Stimulated activated naive B cell treated with anti-CD40 and anti-IgM and Interleukin-4, amounts not matched to agents 10 μg/mL and 1 μg/mL and 100 μg/mL, for 72 hours (primary cell): ENCODE measurements around the gene STRIP2.
"Not testable (repeated sequence)": the region's sequence is repeated elsewhere in the genome, so short reads cannot be mapped to it uniquely, and the experiment has no call there.

Source experiments
- ATAC-seq, 2 donors: fragments of 150-1000 bp; cut with Tn5 transposase; replicated peaks; 2 replicates each; pipeline ENCODE4 v1.10.0; 2021; ENCODE audit warnings: moderate library complexity in 1 of 2
- DNase-seq: peaks from one replicate; pipeline ENCODE4 v3.0.0; 2021
- H3K27ac Mint-ChIP-seq: one replicate; pipeline ENCODE4 v1.8.0; 2022; ENCODE audit warnings: mild to moderate bottlenecking, mixed read lengths
- H3K27me3 Mint-ChIP-seq, 2 donors: one replicate each; pipeline ENCODE4 v1.8.0; 2022; ENCODE audit warnings: mixed read lengths in 2 of 2
- H3K36me3 Mint-ChIP-seq, 2 donors: one replicate each; pipeline ENCODE4 v1.8.0; 2022; ENCODE audit warnings: mixed read lengths in 2 of 2, mild to moderate bottlenecking in 1 of 2
- H3K4me1 Mint-ChIP-seq, 2 donors: one replicate each; pipeline ENCODE4 v1.8.0; 2022; ENCODE audit warnings: mixed read lengths in 2 of 2, mild to moderate bottlenecking in 1 of 2
- H3K4me3 Mint-ChIP-seq, 2 donors: one replicate each; pipeline ENCODE4 v1.8.0; 2022; ENCODE audit warnings: mild to moderate bottlenecking in 2 of 2, mixed read lengths in 2 of 2, moderate library complexity in 1 of 2
- H3K9me3 Mint-ChIP-seq, 2 donors: one replicate each; pipeline ENCODE4 v1.8.0; 2022; ENCODE audit warnings: mixed read lengths in 2 of 2, mild to moderate bottlenecking in 1 of 2

Gene STRIP2

DNA sequence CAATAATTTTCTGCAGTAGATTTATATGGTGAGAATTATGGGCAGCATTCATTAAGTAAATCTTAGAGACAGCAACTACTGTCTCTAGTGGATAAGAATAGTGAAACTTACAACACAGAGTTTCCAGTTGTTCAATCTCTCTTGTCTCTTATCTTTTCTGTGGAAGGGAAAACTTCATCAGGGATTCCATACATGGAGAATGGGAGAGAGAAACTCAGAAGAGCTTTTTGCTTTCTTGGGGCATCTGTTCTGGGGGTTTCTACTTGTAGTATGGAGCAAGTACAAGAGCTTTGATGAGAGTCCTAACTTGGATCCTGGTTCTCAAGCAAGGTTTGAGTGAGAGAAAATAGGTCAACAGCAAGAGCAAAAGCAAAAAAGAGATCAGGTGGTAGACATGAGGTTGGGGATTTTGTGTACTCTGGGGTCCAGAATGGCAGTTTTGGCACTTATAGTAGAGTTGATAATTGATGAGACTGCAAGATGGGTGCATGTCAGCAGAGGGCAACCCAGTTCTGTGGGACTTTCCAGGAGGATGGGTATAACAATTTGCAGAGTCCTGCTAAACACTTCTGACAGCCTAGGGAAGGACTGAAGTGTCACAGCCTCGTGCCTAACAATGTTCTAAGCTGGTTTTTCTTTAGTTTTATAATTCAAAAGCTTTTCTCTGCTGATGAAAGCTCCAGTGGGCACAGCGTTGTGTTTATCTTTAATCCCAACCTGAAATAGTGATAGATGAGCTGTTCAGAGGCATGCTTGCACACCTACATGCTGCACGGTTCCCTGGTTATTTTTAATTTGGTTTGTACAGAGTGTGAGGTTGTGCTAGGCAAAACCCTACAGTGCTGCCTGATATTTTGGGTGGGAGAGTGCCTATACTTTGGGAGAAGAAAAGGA, 32.0 kb upstream of the STRIP2 start:
- Mint-ChIP-seq H3K27me3 (no peaks in the 10 kb centered on the region), H3K27ac (no peak overlapping the region), H3K36me3 (peaks cover 19 to 21% of the 10 kb centered on the region in 2 donors), H3K9me3 (no peaks in the 10 kb centered on the region), H3K4me1 (no peaks in the 10 kb centered on the region), H3K4me3 (no peak overlapping the region)
- DNase-seq (no peak), ATAC-seq (peak; percentile 51 to 54)

DNA sequence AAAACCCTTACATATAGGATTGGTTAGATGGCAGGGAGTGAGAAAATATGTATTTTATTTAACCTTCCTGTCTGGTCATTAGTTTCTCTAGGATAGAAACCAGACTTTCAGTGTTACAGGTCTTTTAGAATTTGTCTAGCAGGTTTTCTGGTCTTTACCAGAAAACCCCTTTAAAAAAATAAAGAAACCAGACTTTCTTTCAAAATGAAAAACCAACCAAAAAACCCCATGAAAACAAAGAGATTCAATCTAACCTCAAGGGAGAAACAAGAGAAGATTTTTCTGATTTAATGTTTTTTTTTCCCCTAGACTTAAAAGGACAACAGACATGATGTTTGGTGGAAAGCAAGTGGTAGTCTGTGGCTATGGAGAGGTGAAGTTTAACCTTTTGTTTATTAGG, 28.7 kb upstream of the STRIP2 start:
- H3K27ac Mint-ChIP-seq: no peak overlapping the region
- H3K4me3 Mint-ChIP-seq: no peak overlapping the region
- H3K27me3 Mint-ChIP-seq: no peaks in the 10 kb centered on the region
- no peak for ATAC-seq
- peaks cover 23 to 37% of the 10 kb centered on the region in 2 donors for H3K36me3 Mint-ChIP-seq
- no peaks in the 10 kb centered on the region for H3K4me1 Mint-ChIP-seq
- H3K9me3 Mint-ChIP-seq: no peaks in the 10 kb centered on the region
- DNase-seq: no peak

- H3K4me3 Mint-ChIP-seq, H3K4me1 Mint-ChIP-seq, ATAC-seq, H3K27ac Mint-ChIP-seq, H3K27me3 Mint-ChIP-seq, DNase-seq, H3K9me3 Mint-ChIP-seq: not testable (repeated sequence)
- peaks cover 36 to 56% of the 10 kb centered on the region in 2 donors for H3K36me3 Mint-ChIP-seq
Observed at GRCh38 chr7:129410238-129410637, 24.0 kb upstream of the STRIP2 start.

DNA sequence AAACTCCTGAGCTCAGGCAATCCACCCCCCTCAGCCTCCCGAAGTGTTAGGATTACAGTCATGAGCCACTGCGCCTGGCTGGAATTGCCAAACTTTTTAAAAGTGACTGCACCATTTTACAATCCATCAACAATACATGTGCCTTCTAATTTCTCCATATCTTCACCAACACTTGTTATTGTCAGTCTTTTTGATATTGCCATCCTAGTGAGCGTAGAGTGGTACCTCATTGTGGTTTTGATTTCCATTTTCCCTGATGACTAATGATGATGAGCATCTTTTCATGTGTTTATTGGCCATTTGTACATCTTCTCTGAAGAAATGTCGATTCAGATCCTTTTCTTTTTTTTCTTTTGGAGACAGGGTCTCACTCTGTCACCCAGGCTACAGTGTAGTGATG, 21.7 kb upstream of the STRIP2 start:
- no peaks in the 10 kb centered on the region for H3K4me1 Mint-ChIP-seq
- no peak for DNase-seq
- no peak for ATAC-seq
- H3K27me3 Mint-ChIP-seq: no peaks in the 10 kb centered on the region
- no peak overlapping the region for H3K27ac Mint-ChIP-seq
- H3K4me3 Mint-ChIP-seq: no peak overlapping the region
- peaks cover 34 to 54% of the 10 kb centered on the region in 2 donors for H3K36me3 Mint-ChIP-seq
- H3K9me3 Mint-ChIP-seq: peaks cover 0 to 3% of the 10 kb centered on the region in 2 donors

- Mint-ChIP-seq H3K27me3 (no peaks in the 10 kb centered on the region), H3K36me3 (peaks cover 19 to 31% of the 10 kb centered on the region in 2 donors), H3K27ac (no peak overlapping the region), H3K9me3 (peaks cover 0 to 3% of the 10 kb centered on the region in 2 donors), H3K4me1 (no peaks in the 10 kb centered on the region), H3K4me3 (no peak overlapping the region)
- DNase-seq (no peak), ATAC-seq (no peak)
Observed at GRCh38 chr7:129417073-129417472, 17.2 kb upstream of the STRIP2 start.

DNA sequence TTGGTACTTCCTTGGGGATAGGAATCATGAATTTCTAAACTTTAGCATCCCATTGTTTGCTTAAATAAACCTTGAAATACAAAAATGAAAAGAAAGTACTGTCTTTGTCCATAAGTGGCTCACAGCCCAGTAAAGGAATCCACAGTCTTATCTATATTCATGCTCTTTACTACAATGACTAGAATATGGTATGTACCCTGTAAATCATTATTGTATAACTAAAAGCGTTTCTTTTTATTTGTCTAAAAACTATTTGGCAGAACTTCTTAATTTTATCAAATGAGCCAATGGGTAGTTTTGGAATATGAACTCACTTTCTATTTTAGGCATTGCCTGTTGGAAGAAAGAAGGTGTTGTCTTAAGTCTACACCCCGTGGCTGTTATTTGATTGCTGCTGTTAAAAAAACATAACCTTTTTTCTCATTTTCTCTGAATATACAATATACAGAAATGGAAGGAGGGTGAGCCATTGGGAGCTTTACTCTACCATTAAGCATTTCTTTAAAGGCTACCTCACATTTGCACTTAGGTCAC, 12.4 kb upstream of the STRIP2 start:
- H3K27me3 Mint-ChIP-seq: no peaks in the 10 kb centered on the region
- peaks cover 12 to 33% of the 10 kb centered on the region in 2 donors for H3K36me3 Mint-ChIP-seq
- no peaks in the 10 kb centered on the region for H3K4me1 Mint-ChIP-seq
- no peak for ATAC-seq
- DNase-seq: no peak
- no peaks in the 10 kb centered on the region for H3K9me3 Mint-ChIP-seq
- no peak overlapping the region for H3K4me3 Mint-ChIP-seq
- no peak overlapping the region for H3K27ac Mint-ChIP-seq

DNA sequence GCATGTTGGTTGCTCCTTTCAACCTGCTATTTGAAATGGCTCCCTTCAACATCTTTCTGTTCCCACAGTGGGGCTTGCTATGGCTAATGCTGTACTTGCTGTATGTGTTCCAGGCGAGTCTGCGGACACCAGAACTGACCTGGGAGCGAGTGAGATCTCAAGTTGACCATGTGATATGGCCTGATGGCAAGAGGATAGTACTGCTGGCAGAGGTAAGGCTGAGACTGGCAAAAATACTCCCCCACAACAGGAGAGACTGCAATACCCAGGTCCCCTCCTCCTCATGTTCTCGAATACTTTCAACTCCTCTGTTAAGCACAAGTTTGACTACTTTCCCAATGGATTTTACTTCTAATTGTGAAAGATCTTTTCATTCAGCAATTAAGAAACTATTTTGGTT, 11.5 kb upstream of the STRIP2 start:
- no peak for DNase-seq
- H3K9me3 Mint-ChIP-seq: no peaks in the 10 kb centered on the region

GRCh38 chr7:129423700-129424410, 10.4 kb upstream of the STRIP2 start:
- Mint-ChIP-seq H3K36me3 (peaks cover 14 to 42% of the 10 kb centered on the region in 2 donors), H3K4me1 (no peaks in the 10 kb centered on the region), H3K27me3 (no peaks in the 10 kb centered on the region), H3K9me3 (no peaks in the 10 kb centered on the region), H3K4me3 (no peak overlapping the region), H3K27ac (no peak overlapping the region)
- DNase-seq (no peak), ATAC-seq (no peak)

More for the DNA sequence above, 11.5 kb upstream of the STRIP2 start:
- Mint-ChIP-seq H3K4me1 (no peaks in the 10 kb centered on the region), H3K27me3 (no peaks in the 10 kb centered on the region), H3K4me3 (no peak overlapping the region), H3K36me3 (peaks cover 16 to 42% of the 10 kb centered on the region in 2 donors), H3K27ac (no peak overlapping the region)
- ATAC-seq: no peak

- Mint-ChIP-seq H3K9me3 (no peaks in the 10 kb centered on the region), H3K27ac (no peak overlapping the region), H3K27me3 (no peaks in the 10 kb centered on the region), H3K36me3 (peaks cover 12 to 45% of the 10 kb centered on the region in 2 donors), H3K4me1 (no peaks in the 10 kb centered on the region), H3K4me3 (no peak overlapping the region)
- ATAC-seq (no peak), DNase-seq (no peak)
Observed at GRCh38 chr7:129426482-129426881, 7.8 kb upstream of the STRIP2 start.

DNA sequence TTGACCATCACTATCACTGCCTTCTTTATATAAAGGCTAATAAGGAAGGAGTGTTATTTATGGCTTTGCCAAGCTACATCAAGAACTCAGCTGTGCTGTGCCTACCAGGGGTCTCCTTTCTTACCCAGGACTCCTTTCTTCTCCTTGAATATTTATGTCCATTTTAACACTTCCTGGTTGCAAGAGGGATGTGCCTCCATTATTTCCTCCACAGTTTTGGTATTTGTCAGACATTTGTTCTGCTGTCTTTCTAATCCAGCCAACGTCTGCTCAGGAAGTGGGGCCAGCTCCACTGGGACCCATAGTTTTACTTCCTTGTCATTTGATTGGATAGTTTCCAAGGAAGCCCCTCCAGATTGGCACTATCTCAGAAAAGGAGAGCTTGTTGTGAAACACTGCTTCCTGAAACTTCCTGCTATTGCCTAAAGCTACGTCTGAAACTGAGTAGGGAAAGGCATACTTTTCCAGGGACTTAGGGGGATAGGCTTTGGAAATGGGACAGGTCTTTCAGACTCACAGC, 6.6 kb upstream of the STRIP2 start:
- no peak for DNase-seq
- Mint-ChIP-seq H3K4me1 (no peaks in the 10 kb centered on the region), H3K36me3 (peaks cover 12 to 44% of the 10 kb centered on the region in 2 donors), H3K4me3 (no peak overlapping the region), H3K27ac (no peak overlapping the region), H3K27me3 (peaks cover 1 to 7% of the 10 kb centered on the region in 2 donors), H3K9me3 (no peaks in the 10 kb centered on the region)
- ATAC-seq: no peak

DNA sequence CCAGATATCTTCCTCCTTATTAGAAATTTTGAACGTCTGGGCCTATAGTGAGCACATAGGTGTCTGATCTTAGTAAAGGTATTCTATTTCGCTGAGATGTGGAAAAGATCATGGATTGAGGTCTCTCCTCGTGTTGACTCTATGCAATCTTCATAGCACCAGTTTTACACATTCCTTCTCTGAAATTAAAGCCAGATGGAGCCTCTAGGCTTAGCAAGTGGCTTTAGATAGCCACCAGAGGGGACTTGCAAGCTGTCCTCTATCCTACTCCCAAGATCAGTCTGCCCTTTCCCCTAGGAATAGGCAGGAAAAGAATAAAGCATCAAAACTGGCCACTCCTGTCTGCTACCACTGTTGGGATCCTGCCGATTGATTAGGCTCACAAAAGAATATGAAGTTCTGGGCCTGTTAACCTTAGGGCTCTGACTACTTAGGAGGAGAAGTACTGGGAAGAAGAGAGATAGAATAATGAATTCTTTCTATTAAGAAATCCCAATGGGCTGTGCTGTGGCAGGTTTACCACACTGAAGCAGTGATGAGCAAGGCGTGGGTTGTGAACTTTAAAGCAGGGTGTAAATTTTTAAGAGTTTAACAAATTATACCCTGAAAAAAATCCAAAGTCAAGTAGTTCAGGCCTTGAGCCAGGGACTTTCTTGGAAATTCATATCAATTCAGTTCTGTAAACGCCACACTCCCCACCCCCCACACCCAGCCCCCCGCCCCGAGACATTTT, 2.2 kb upstream of the STRIP2 start:
- no peak overlapping the region for H3K4me3 Mint-ChIP-seq
- peaks cover 28 to 38% of the 10 kb centered on the region in 2 donors for H3K27me3 Mint-ChIP-seq
- no peak overlapping the region for H3K27ac Mint-ChIP-seq
- peaks cover 13 to 18% of the 10 kb centered on the region in 2 donors for H3K4me1 Mint-ChIP-seq
- DNase-seq (no peak), ATAC-seq (no peak)
- H3K36me3 Mint-ChIP-seq: peaks cover 3 to 16% of the 10 kb centered on the region in 2 donors
- no peaks in the 10 kb centered on the region for H3K9me3 Mint-ChIP-seq

GRCh38 chr7:129434675-129435318, 565 bp downstream of the STRIP2 start:
- H3K36me3 Mint-ChIP-seq: no peaks in the 10 kb centered on the region
- DNase-seq (no peak), ATAC-seq (no peak)
- peak overlapping the region; percentile 92 to 94 for H3K4me3 Mint-ChIP-seq
- H3K4me1 Mint-ChIP-seq: peaks cover 13 to 18% of the 10 kb centered on the region in 2 donors
- no peak overlapping the region for H3K27ac Mint-ChIP-seq
- peaks cover 28 to 38% of the 10 kb centered on the region in 2 donors for H3K27me3 Mint-ChIP-seq
- H3K9me3 Mint-ChIP-seq: no peaks in the 10 kb centered on the region

DNA sequence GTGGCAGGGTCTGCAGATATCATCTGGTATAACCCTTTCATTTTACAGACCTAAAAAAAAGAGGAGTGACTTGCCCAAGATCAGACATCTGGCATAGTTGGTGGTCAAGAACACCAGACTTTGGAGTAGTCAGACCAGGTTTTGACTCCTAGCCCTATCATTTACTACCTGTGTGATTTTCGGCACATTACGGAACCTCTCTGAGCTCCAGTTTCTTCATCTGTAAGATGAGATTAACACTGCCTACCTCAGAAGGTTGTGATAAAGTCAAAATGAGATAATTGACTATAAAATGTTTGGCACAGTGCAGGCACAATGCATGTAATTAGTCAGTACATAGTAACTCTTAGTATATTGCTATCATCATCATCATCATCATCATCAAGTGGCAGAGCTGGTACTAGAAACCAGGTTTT, 1.2 kb downstream of the STRIP2 start:
- no peak for DNase-seq

More for the DNA sequence above, 1.2 kb downstream of the STRIP2 start:
- Mint-ChIP-seq H3K4me3 (peak overlapping the region; percentile 92 to 94), H3K4me1 (peaks cover 13 to 18% of the 10 kb centered on the region in 2 donors), H3K9me3 (no peaks in the 10 kb centered on the region), H3K27ac (no peak overlapping the region), H3K36me3 (no peaks in the 10 kb centered on the region), H3K27me3 (peaks cover 28 to 38% of the 10 kb centered on the region in 2 donors)
- no peak for ATAC-seq
